ENCODE results near the gene PRRX2.
A peak's percentile ranks its signal among the peaks of the same experiment; 100 is the strongest.

The PRRX2 gene

GRCh38 chr9:129716091-129716490 lies 50.6 kb downstream of the PRRX2 start:
- Histone ChIP-seq H3K27ac (peak overlapping the region; percentile 50 to 85), H3K4me3 (no peak overlapping the region)
- no peak for DNase-seq (ENCODE audit: low spot score)
- no peak for TF ChIP-seq CTCF (IDR thresholded peaks at IDR 0.05)

GRCh38 chr9:129717991-129718390 lies 52.5 kb downstream of the PRRX2 start:
- TF ChIP-seq CTCF (IDR thresholded peaks at IDR 0.05): no peak
- DNase-seq (ENCODE audit: low spot score): peak; percentile 71
- H3K27ac ChIP-seq: peak overlapping the region in 1 of 2 donors; percentile 22
- no peak overlapping the region for H3K4me3 ChIP-seq

- no peak for DNase-seq (ENCODE audit: low spot score)
- Histone ChIP-seq H3K27ac (no peak overlapping the region), H3K4me3 (no peak overlapping the region)
- TF ChIP-seq CTCF (IDR thresholded peaks at IDR 0.05): no peak
Measured at GRCh38 chr9:129718647-129719046, 53.2 kb downstream of the PRRX2 start.

DNA sequence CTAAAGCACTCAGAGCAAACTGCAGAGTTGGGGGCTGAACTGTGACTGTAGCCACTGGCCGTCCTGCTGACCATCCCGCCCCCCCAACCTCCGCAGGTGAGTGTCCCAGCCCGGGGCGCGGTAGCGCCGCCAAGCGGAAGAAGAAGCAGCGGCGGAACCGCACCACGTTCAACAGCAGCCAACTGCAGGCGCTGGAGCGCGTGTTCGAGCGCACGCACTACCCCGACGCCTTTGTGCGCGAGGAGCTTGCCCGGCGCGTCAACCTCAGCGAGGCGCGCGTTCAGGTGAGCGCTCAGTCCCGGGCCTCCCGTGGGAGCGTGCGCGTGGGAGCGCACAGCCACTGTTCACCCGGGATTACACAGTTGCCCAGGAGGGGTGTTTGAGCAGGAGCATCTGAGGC lies 53.7 kb downstream of the PRRX2 start:
- no peak overlapping the region for H3K4me3 ChIP-seq
- DNase-seq (ENCODE audit: low spot score): no peak

GRCh38 chr9:129720181-129720864 lies 54.9 kb downstream of the PRRX2 start:
- no peak for DNase-seq (ENCODE audit: low spot score)
- Histone ChIP-seq H3K4me3 (no peak overlapping the region), H3K27ac (no peak overlapping the region)
- no peak for TF ChIP-seq CTCF (IDR thresholded peaks at IDR 0.05)

More for the DNA sequence above, 53.7 kb downstream of the PRRX2 start:
- H3K27ac ChIP-seq: no peak overlapping the region
- TF ChIP-seq CTCF (IDR thresholded peaks at IDR 0.05): no peak

DNA sequence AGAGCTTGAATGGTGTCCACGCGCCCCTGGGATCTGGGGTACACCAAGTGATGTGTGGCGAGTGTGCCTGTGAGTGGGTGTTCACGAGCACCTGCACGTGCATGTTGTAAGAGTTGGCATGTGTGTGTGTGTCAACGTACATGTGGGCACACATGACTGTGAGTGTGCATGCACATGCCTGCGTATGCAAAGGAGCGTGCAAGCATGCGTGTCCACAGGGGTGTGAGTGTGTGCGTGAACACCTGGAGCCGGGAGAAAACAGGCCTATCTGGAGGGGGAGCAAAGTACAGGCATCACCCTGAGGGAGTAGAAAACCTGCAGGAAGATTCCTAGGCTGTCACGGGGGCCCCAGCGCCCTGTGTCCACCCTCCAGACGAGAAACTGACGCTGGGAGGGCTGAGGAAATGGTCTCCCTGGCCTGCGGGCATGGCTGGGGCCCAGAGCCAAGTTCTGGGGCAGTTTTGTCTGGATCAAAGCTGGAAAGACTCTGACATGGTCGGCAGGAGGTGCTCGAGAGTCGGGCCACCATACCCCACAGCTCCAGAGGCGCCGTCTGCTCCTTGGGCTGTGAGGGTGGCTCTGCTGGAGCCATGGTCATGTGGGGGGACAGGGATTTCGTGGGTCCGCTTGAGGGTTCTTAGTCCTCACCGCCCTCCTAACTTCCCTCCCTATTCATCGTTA lies 55.6 kb downstream of the PRRX2 start:
- TF ChIP-seq CTCF (IDR thresholded peaks at IDR 0.05): no peak
- no peak overlapping the region for H3K27ac ChIP-seq

GRCh38 chr9:129722913-129723312 lies 57.5 kb downstream of the PRRX2 start:
- no peak overlapping the region for H3K4me3 ChIP-seq
- H3K27ac ChIP-seq: no peak overlapping the region
- no peak for DNase-seq (ENCODE audit: low spot score)
- TF ChIP-seq CTCF (IDR thresholded peaks at IDR 0.05): no peak

More for the DNA sequence above, 55.6 kb downstream of the PRRX2 start:
- DNase-seq (ENCODE audit: low spot score): no peak
- no peak overlapping the region for H3K4me3 ChIP-seq

Data from coronary artery (tissue), 2 donors.